Measurements from ENCODE around the gene KANK2. TPM values are rescaled to one million over a fixed set of nuclear protein-coding genes. Genes with fewer than 3 reads are reported as not detected.
A peak's percentile ranks its signal among the peaks of the same experiment; 100 is the strongest.

Gene KANK2
- total and polyA plus RNA-seq, 2 of the 8 experiments (the other 6 are each of a cell fraction or from before 2014, with no cell fraction given) = 25.2 to 42.3 TPM

GRCh38 chr19:11180346-11180745 lies 17.0 kb downstream of the KANK2 start:
- Histone ChIP-seq H3K56ac (replicated peaks; ENCODE audit: insufficient read length, low read depth, low read length) (no peak overlapping the region), H3K79me2 (ENCODE audit: control insufficient read depth in 1 of 2, insufficient read depth in 2 of 2, low read length in 2 of 2) (no peaks in the 10 kb centered on the region), H2AK5ac (ENCODE audit: low read depth, low read length) (no peak overlapping the region), H4K91ac (replicated peaks; ENCODE audit: insufficient read length, low read length) (no peak overlapping the region), H2BK15ac (ENCODE audit: low read length) (no peak overlapping the region), H3K9ac (replicated peaks in 1 of 4; ENCODE audit: extremely low read depth in 1 of 4, low read depth in 3 of 4, low read length in 3 of 4) (no peak overlapping the region; a peak in 1 of 7 replicates), H3K36me3 (ENCODE audit: control insufficient read depth in 2 of 4, insufficient read depth in 4 of 4, low read length in 3 of 4) (peaks cover 0 to 14% (median 4%) of the 10 kb centered on the region in 4 experiments; a peak in 6 of 8 replicates), H2AFZ (ENCODE audit: low read length) (no peak overlapping the region), H3K4ac (replicated peaks; ENCODE audit: insufficient read length, low read depth, low read length) (no peak overlapping the region), H2BK20ac (ENCODE audit: low read length) (no peak overlapping the region), H3K23ac (ENCODE audit: insufficient read length) (no peak overlapping the region), H3K79me1 (ENCODE audit: low read depth, low read length) (no peaks in the 10 kb centered on the region; the same call in 1 of the 2 replicates), H2BK120ac (replicated peaks; ENCODE audit: low read depth, low read length) (no peak overlapping the region), H3K14ac (ENCODE audit: insufficient read length) (no peak overlapping the region), H3K4me3 (ENCODE audit: extremely low read depth in 1 of 4, insufficient read depth in 2 of 4, low read depth in 3 of 4, low read length in 4 of 4) (no peak overlapping the region), H3K9me3 (ENCODE audit: insufficient read depth in 2 of 2, low read depth in 1 of 2, low read length in 1 of 2) (no peaks in the 10 kb centered on the region), H4K5ac (ENCODE audit: insufficient read length, low read depth, low read length) (no peak overlapping the region), H4K20me1 (replicated peaks in 1 of 2; ENCODE audit: control insufficient read depth in 1 of 2, insufficient read depth in 2 of 2, low read length in 2 of 2) (no peaks in the 10 kb centered on the region), H3K4me2 (ENCODE audit: insufficient read depth in 1 of 2, low read depth in 2 of 2, low read length in 2 of 2) (no peak overlapping the region), H3K18ac (ENCODE audit: extremely low read depth, low read length) (no peak overlapping the region), H3K27ac (ENCODE audit: low read depth, low read length) (no peak overlapping the region), H4K8ac (ENCODE audit: extremely low read depth, insufficient read depth, low read length) (no peak overlapping the region; the same call in 1 of the 2 replicates), H2BK12ac (ENCODE audit: low read depth, low read length) (no peak overlapping the region), H3K27me3 (replicated peaks in 1 of 4; ENCODE audit: control insufficient read depth in 3 of 4, extremely low read depth in 1 of 4, insufficient read depth in 3 of 4, low read length in 3 of 4) (no peaks in the 10 kb centered on the region), H2BK5ac (ENCODE audit: low read depth, low read length) (0 out of 2 replicates have a peak overlapping the region, but pooled peaks have one; percentile 35), H3K23me2 (ENCODE audit: low read depth, low read length) (no peaks in the 10 kb centered on the region), H3K4me1 (replicated peaks in 1 of 4; ENCODE audit: control insufficient read depth in 3 of 4, insufficient read depth in 4 of 4, low read length in 3 of 4) (peaks cover 0 to 3% (median 2%) of the 10 kb centered on the region in 4 experiments; a peak in 2 of 7 replicates)
- POLR2A ChIA-PET (ENCODE audit: partially characterized antibody) = interaction anchor here (0.8 to 1.2 kb wide), 3 partner anchors 11 to 36 kb away, joined by 3 to 4 read pairs (median 3); no protein-coding TSS in a partner anchor
- DNase-seq (ENCODE audit: low read depth in 1 of 2, low spot score in 2 of 2) (no peak), FAIRE-seq (no peak)
- 88% methylated on average over 8 of the region's 8 CpGs; no CpG with 5 or more reads in 1 of the 2 experiments for WGBS, 2 experiments (ENCODE audit: extremely low coverage in 1 of 2, insufficient coverage in 1 of 2, insufficient read length in 1 of 2, insufficient replicate concordance in 2 of 2, low coverage in 1 of 2, low lambda C conversion rate in 2 of 2, missing lambda C conversion rate in 1 of 2)
- TF ChIP-seq SAP30 (IDR thresholded peaks at IDR 0.05; ENCODE audit: insufficient read depth, insufficient replicate concordance, low read length) (no peak), BACH1 (IDR thresholded peaks at IDR 0.05; ENCODE audit: low read length) (no peak), SUZ12 (IDR thresholded peaks at IDR 0.05; ENCODE audit: low read length) (no peak), RBBP5 (IDR thresholded peaks at IDR 0.05; ENCODE audit: borderline replicate concordance, low read depth, low read length) (no peak), NANOG (IDR thresholded peaks at IDR 0.05; ENCODE audit: insufficient read depth, low read depth, low read length, poor library complexity, severe bottlenecking) (no peak)
- CTCF ChIA-PET (ENCODE audit: partially characterized antibody) = interaction anchor here (0.6 kb wide), 1 partner anchor 11 kb away, joined by 3 read pairs; no protein-coding TSS in a partner anchor

Data from H1 (cell line).